SH-SY5Y (cell line): ENCODE measurements around the gene ZNF512.

Source experiments
- GATA2 ChIP-seq: IDR thresholded peaks from 2 replicates; pipeline ENCODE4 v1.6.1; 2011; ENCODE audit warnings: mild to moderate bottlenecking, low read depth, low read length
- GATA3 ChIP-seq: IDR thresholded peaks from 2 replicates; pipeline ENCODE4 v1.6.1; 2011; ENCODE audit warnings: low read depth, mild to moderate bottlenecking, low read length, moderate library complexity

Gene ZNF512

DNA sequence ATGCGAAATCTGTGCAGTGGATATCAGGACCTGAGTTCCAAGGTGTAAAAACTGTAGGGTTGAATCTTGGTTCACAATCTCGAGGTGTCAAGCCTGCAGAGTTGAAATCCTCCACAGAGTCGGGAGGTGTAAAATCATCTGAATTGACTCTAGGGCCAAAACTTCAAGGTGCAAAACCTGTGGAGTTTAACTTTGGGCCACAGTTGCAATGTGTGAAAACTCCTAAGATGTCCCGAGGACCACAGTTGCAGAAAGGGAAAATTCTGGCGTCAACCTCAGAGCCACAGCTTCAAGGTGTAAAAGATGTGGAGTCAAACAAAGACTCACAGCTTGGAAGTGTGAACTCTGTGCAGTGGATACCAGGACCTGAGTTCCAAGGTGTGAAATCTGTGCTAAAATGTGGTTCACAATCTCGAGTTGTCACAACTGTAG, 9.8 kb upstream of the ZNF512 start:
- TF ChIP-seq GATA3 (no peak), GATA2 (no peak)

DNA sequence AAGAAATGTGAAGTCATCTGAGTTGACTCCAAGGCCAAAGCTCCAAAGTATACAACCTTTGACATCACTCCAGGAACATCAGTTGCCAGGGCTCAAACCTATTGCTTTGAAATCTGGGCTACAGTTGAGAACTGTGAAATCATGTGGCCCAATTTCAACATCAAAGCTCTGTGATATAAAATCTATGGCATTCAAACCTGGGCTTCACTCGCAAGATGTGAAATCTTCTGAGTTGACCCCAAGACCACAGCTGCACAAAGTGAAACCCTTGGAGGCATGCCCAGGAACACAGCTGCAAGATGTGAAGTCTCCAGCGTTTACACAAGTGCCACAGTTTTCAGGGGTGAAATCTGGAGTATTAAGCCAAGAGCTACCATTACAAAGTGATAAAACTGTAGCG, 9.4 kb upstream of the ZNF512 start:
- TF ChIP-seq GATA3 (no peak), GATA2 (no peak)

DNA sequence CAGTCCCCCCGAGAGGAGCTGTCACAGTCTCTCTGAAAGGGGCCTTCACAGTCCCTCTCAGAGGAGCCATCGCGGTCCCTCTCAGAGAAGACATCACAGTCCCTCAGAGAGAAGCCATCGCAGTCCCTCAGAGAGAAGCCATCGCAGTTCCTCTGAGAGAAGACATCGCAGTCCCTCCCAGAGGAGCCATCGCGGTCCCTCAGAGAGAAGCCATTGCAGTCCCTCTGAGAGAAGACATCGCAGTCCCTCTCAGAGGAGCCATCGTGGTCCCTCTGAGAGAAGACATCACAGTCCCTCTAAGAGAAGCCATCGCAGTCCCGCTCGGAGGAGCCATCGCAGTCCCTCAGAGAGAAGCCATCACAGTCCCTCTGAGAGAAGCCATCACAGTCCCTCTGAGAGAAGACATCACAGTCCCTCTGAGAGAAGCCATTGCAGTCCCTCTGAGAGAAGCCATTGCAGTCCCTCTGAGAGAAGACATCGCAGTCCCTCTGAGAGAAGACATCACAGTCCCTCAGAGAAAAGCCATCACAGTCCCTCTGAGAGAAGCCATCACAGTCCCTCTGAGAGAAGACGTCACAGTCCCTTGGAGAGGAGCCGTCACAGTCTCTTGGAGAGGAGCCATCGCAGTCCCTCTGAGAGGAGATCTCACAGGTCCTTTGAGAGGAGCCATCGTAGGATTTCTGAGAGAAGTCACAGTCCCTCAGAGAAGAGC, 1.3 kb upstream of the ZNF512 start:
- TF ChIP-seq GATA2 (no peak), GATA3 (no peak)

DNA sequence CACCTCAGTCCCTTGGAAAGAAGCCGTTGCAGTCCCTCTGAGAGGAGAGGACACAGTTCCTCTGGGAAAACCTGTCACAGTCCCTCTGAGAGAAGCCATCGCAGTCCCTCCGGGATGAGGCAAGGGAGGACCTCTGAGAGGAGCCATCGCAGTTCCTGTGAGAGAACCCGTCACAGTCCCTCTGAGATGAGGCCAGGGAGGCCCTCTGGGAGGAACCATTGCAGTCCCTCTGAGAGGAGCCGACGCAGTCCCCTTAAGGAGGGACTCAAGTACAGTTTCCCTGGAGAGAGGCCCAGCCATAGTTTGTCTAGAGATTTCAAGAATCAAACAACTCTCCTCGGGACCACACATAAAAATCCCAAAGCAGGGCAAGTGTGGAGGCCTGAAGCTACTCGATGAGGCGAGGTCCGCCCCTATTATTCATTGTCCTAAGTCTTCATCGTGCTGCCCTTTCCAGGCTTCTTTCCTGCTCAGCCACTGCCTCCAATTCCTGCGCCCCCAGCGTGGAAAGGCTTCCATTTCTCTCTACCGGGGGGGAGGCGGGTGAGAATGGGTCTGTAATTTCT, 630 bp upstream of the ZNF512 start:
- no peak for TF ChIP-seq GATA3
- no peak for TF ChIP-seq GATA2

DNA sequence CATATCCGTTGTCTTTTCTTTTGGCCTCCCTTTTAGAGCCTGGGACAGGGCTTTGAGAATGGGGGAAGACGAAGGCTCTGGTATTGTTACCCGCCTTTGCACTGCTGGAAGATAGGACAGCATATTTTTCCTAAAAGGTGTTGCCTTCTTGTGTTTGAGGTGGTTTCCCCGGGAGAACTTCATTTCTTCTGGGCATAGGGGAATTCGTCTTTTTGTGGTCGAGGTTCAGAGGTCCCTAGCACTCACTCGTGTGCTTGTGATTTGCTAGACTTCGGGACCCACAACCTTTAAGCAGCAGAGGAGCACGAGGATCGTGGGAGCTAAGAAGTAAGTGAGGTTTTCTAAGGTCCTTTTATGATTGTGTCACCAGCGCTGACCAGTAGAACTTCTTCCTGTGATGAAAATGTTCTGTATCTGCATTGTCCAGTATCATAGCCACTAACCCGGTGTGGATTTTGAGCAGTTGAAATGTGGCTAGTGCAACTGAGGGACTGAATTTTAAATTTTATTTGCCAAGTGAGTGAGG, 611 bp downstream of the ZNF512 start:
- no peak for TF ChIP-seq GATA3
- TF ChIP-seq GATA2, result no peak

DNA sequence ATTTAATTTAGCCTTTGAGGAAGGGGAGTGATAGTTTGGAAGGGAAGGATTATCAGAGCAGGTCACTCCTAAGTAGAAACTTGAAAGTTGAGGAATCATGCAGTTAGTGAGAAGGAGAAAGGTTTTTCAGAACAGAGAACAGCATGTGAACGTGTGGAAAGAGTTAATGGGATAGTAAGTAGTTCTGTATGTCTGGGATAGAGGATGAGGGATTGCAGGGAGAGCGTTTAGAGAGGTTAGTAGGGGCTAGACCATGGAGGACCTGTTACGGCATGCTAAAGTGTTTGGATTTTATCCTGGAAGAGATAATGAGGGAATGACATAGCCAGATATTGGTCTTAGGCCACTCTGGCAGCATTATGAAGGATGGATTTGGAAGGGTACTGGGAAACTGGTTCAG, 1.8 kb downstream of the ZNF512 start:
- TF ChIP-seq GATA2 (no peak), GATA3 (no peak)

DNA sequence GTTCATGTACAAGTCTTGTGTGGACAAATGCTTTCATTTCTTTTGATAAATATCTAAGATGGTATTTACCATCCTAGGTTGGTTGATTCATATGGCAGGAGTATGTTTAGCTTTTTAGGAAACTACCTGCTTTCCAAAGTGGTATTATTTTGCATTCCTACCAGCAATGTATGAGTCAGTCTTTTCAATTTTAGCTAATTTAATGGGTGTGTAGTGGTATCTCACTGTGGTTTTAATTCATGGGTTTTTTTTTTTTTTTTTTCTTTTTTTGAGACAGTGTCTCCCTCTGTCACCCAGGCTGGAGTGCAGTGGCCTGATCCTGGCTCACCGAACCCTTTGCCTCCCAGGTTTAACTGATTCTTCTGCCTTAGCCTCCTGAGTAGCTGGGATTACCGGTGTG, 4.2 kb downstream of the ZNF512 start:
- TF ChIP-seq GATA2 (no peak), GATA3 (no peak)

DNA sequence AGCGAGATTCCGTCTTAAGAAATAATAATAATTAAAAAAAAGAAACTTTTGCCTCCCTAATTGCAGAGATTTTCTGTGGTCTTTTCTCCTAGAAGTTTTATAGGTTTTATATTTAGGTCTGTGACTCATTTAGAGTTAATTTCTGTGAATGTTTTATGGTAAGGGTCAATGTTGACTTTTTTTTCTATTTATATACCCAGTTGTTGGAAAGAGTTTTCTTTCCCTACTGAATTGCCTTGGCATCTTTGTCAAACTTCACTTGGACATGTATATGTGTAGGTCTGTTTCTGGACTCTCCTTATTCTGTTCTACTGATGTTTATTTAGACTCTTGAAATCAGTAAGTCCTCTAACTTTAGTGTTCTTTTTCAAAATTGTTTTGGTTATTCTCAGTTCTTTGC, 5.5 kb downstream of the ZNF512 start:
- no peak for TF ChIP-seq GATA2
- TF ChIP-seq GATA3, result no peak

DNA sequence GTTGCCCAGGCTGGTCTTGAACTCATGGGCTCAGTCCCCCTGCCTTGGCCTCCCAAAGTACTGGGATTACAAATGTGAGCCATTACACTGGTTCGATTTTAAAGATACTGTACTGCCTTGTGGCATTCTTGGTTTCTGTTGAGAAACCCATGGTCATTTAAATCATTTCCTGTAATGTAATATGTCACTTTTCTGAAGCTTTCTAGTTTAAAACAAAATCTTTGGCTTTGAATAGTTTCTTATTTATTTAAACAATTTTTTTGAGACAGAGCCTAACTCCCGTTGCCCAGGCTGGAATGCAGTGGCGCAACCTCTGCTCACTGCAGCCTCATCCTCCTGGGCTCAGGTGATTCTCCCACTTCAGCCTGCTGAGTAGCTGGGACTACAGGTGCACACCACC, 8.9 kb downstream of the ZNF512 start:
- TF ChIP-seq GATA2 (no peak), GATA3 (no peak)

DNA sequence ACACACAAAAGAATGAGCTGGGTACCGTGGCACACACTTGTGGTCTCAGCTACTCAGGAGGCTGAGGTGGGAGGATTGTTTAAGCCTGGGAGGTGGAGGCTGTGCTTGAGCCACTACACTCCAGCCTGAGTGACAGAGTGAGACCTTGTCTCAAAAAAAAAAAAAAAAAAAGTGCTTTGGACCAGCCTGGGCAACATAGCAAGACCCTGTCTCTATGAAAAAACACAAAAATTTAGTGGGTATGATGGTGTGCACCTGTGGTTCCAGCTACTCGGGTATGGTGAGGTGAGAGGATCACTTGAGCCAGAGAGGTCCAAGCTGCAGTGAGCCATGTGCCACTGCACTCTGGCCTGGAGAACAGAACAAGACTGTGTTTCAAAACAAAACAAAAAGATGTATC, 10.4 kb downstream of the ZNF512 start:
- TF ChIP-seq GATA3, result no peak
- TF ChIP-seq GATA2, result no peak

DNA sequence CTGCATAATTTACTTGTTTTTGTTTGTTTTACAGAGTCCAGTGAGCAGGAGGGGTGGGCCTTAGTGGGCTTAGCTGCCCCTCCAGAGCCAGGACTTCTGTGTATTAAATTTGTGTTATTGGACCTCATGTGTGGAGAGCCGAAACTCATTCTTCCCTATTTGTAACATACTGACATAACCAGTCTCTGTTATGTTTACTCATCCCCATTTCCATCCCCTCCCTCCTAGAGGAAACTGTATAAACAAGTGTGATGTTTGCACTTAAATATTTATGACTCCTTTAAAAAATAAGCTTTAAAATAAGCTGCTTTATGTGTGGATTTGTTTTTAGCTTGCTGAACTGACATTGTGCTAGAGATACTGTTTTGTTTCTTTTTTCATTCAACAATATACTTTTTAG, 13.8 kb downstream of the ZNF512 start:
- TF ChIP-seq GATA2 (no peak), GATA3 (no peak)

DNA sequence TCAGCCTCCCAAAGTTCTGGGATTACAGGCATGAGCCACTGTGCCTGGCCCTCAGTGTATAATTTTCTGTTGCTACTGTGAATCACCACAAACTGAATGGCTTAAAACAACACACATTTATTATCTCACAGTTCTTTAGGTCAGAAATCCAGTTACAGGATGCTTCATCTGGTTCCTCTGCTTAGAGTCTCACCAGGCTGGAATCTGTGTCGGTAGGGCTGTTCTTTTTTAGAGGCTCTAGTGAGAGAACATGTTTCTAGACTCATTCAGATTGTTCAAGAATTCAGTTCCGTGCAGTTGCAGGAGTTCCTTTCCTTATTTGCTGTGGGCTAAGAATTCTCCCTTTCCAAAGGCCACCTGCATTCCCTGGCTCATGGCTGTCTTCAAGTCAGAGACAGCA, 23.8 kb downstream of the ZNF512 start:
- TF ChIP-seq GATA3 (no peak), GATA2 (no peak)

DNA sequence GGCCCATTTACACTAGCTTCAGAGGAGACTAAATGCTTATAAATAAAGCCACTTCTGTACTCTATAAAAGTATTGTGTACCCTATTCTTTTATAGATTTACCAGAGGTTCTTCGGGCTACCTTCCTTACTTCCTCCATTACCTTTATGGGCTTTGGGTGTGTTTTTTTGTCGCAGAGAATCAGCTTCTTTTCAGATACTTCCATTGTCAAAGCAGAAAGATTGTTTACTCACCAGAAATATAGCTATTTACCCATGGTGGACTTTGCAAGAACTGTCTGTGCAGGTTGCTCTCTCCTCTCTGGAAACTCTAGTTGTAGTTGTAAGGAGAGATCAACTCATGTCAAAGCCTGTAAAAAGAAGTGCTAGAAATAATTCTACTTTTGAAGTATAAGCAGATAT, 31.1 kb downstream of the ZNF512 start:
- no peak for TF ChIP-seq GATA3
- no peak for TF ChIP-seq GATA2

DNA sequence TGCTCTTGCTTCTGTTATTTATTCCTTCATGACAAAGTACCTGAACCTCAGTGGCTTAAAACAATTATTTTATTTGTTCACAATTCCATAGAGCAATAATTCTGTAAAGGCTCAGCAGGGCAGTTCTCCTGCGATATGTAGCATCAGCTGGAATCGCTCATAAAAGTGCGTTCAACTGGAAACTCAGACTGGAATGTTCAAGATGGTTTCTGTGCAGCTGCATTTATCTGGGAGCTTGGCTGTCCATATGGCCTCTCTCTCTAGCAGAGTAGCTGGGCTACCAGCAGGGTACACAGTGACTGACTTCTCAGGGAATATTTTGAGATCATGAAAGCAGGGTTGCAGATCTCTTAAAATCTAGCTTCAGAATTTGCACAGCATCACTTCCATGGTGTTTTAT, 32.5 kb downstream of the ZNF512 start:
- TF ChIP-seq GATA2 (no peak), GATA3 (no peak)

DNA sequence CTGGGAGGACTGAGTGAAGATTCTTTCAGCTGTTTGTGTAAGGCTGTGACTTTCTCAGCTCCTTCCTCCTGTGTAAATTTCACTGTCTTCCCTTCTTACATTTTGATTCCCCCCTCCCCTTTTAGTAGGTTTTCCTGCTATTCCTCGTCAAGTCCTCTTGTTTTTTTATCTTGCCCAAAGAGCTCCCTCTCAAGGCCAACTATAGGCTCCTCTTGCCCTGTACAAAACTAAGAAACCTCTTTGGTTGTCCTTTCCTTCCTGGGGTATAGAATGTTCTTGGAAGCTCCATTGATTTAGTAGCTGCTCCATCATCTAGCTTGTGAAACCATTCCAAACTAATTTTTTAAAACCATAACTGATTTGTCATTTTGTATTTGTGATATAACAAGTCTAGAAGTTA, 38.7 kb downstream of the ZNF512 start:
- TF ChIP-seq GATA3, result no peak
- TF ChIP-seq GATA2, result no peak

DNA sequence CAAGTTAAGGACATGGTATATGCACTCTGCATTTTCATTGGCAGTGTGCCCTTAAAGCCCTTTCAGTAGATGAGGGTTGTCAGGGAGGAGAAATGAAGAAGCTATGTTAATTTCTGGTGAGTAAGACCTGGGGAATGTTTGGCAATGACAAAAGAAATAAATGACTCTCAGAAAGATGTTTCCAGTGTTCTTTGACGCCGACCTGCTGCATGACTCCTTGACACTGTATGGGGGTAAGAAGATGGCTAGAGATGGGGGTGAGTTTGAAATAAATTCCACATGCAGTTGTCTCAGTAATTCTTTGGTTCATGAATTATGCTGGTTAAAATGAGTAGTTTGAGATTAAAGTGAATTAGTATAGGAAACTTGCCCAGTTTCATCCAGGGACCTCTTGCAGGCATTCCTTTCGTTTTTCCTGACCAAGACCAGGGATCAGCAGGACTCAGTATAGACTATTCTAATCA, 40.1 kb downstream of the ZNF512 start:
- no peak for TF ChIP-seq GATA2
- TF ChIP-seq GATA3, result no peak
